HepG2 (cell line): ENCODE results near the gene HMGN5.

Source experiments
- DR1 ChIP-seq: sonication (generic); formaldehyde crosslinking; IDR thresholded peaks from 2 replicates; pipeline ENCODE4 v1.8.0; 2021; ENCODE audit warnings: mild to moderate bottlenecking, missing genetic modification reagents, inconsistent platforms
- HMG20A ChIP-seq: IDR thresholded peaks from 2 replicates; pipeline ENCODE4 v1.6.1; 2016; ENCODE audit warnings: borderline replicate concordance
- MIER2 ChIP-seq: IDR thresholded peaks from 2 replicates; pipeline ENCODE4 v1.6.1; 2016; ENCODE audit warnings: missing biosample characterization, missing genetic modification reagents
- NR1H2 ChIP-seq: sonication (generic); formaldehyde crosslinking; IDR thresholded peaks from 2 replicates; pipeline ENCODE4 v1.8.1; 2022; ENCODE audit warnings: low read depth, missing genetic modification reagents, borderline replicate concordance
- PAWR ChIP-seq: sonication (generic); formaldehyde crosslinking; IDR thresholded peaks from 2 replicates; pipeline ENCODE4 v1.4.0; 2020; ENCODE audit warnings: missing genetic modification reagents, mild to moderate bottlenecking, borderline replicate concordance
- PLRG1 ChIP-seq: fragments of 450-650 bp; conservative IDR thresholded peaks from 2 replicates; pipeline ENCODE4 v1.6.1; 2016
- SAP130 ChIP-seq: IDR thresholded peaks from 2 replicates; pipeline ENCODE4 v1.6.1; 2016; ENCODE audit warnings: low read depth
- SRSF9 ChIP-seq: fragments of 200-400 bp; formaldehyde crosslinking; IDR thresholded peaks from 2 replicates; pipeline ENCODE4 v1.6.1; 2018; ENCODE audit warnings: borderline replicate concordance, mild to moderate bottlenecking, low read depth, low read length; ENCODE audit not compliant: insufficient read depth, poor library complexity, severe bottlenecking
- SUZ12 ChIP-seq: fragments of 150-350 bp; IDR thresholded peaks from 2 replicates; pipeline ENCODE4 v1.6.1; 2014; ENCODE audit warnings: low read depth, low read length
- ZNF615 ChIP-seq: sonication (generic); formaldehyde crosslinking; IDR thresholded peaks from 2 replicates; pipeline ENCODE4 v1.5.0; 2020; ENCODE audit warnings: mild to moderate bottlenecking, missing genetic modification reagents, borderline replicate concordance
- ZNF746 ChIP-seq: sonication (generic); formaldehyde crosslinking; IDR thresholded peaks from 2 replicates; pipeline ENCODE4 v1.8.0; 2022; ENCODE audit warnings: mild to moderate bottlenecking, missing genetic modification reagents
- TF ChIP-seq, protein P1 (sequence below): IDR thresholded peaks from 2 replicates; pipeline ENCODE4 v1.6.1; 2012; ENCODE audit warnings: inconsistent platforms

- TF ChIP-seq DR1 = no peak
- no peak for TF ChIP-seq ZNF746 (CRISPR knock-in tag)
- TF ChIP-seq SRSF9 = no peak
- TF ChIP-seq NR1H2 (CRISPR knock-in tag) = no peak
- no peak for TF ChIP-seq SUZ12
- no peak for TF ChIP-seq PAWR (CRISPR knock-in tag)
- no peak for TF ChIP-seq MIER2 (CRISPR knock-in tag)
- no peak for TF ChIP-seq ZNF615 (CRISPR knock-in tag)
- TF ChIP-seq, protein P1, sequence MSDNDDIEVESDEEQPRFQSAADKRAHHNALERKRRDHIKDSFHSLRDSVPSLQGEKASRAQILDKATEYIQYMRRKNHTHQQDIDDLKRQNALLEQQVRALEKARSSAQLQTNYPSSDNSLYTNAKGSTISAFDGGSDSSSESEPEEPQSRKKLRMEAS = no peak
- no peak for TF ChIP-seq SAP130 (CRISPR knock-in tag)
- TF ChIP-seq HMG20A (CRISPR knock-in tag) = no peak
- TF ChIP-seq PLRG1 = no peak
Measured at GRCh38 chrX:81206476-81206875, 4.8 kb upstream of the HMGN5 start.
